A549 (cell line): ENCODE data around the gene KCND3. TPM values are rescaled to one million over a fixed set of nuclear protein-coding genes. Genes with fewer than 3 reads are reported as not detected.

ENCODE experiments used
- ATAC-seq, 2 experiments: fragments of 200-7000 bp in 1 of 2; fragments of >200 bp in 1 of 2; cut with Nextera tagmentation in 1 of 2; cut with Tn5 transposase in 1 of 2; 3 replicates each; pipeline versions ENCODE4 v1.8.0 to v1.9.1; 2018 to 2020; ENCODE audit warnings: mild to moderate bottlenecking in 1 of 2, moderate library complexity in 1 of 2
- CTCF ChIA-PET: fragments of 300-600 bp; sonication (Branson Sonifier 250); formaldehyde crosslinking; extraction: SDS; loops from one replicate; lab custom pipeline; 2021; ENCODE audit warnings: antibody characterized with exemption, inconsistent platforms; lab: Yijun Ruan, JAX
- POLR2A ChIA-PET: fragments of 350-600 bp; formaldehyde crosslinking; extraction: SDS; loops from one replicate; lab custom pipeline; 2021; ENCODE audit warnings: antibody characterized with exemption, inconsistent platforms; lab: Yijun Ruan, JAX
- DNase-seq, 2 experiments: peaks; one replicate each; pipeline versions ENCODE4 v3.0.0 to v3.0.0-alpha.2; 2011 to 2016; ENCODE audit warnings: low read depth in 1 of 2, low spot score in 1 of 2
- FAIRE-seq: peaks from 2 replicates; lab custom pipeline; 2011; peaks lifted over from hg19 to GRCh38; lab: Jason Lieb, UNC
- H3K27ac ChIP-seq, 2 experiments: fragments of >200 bp; sonication (Bioruptor Twin); formaldehyde crosslinking; 3 replicates each; pipeline ENCODE4 v1.5.1; 2016 to 2017
- H3K4me1 ChIP-seq: fragments of >200 bp; sonication (Bioruptor Twin); formaldehyde crosslinking; 3 replicates; pipeline ENCODE4 v1.6.1; 2016
- H3K4me2 ChIP-seq: fragments of >200 bp; sonication (Bioruptor Twin); formaldehyde crosslinking; 3 replicates; pipeline ENCODE4 v1.6.1; 2016
- H3K4me3 ChIP-seq: fragments of >200 bp; sonication (Bioruptor Twin); formaldehyde crosslinking; 3 replicates; pipeline ENCODE4 v1.5.1; 2016
- H3K9me3 ChIP-seq: fragments of >200 bp; sonication (Bioruptor Twin); formaldehyde crosslinking; 3 replicates; pipeline ENCODE4 v1.6.1; 2016
- BHLHE40 ChIP-seq: IDR thresholded peaks from 2 replicates; pipeline ENCODE4 v1.6.1; 2012; ENCODE audit warnings: low read depth, low read length, inconsistent platforms
- CBX8 ChIP-seq: fragments of 200-600 bp; sonication (generic); IDR thresholded peaks from 2 replicates; pipeline ENCODE4 v1.6.1; 2016
- EP300 ChIP-seq, 2 experiments: fragments of >200 bp; sonication (Bioruptor Twin); formaldehyde crosslinking; IDR thresholded peaks; 2 replicates in 1 of 2; 3 replicates in 1 of 2; pipeline ENCODE4 v1.6.1; 2016 to 2017
- ESRRA ChIP-seq: fragments of 150-350 bp; IDR thresholded peaks from 2 replicates; pipeline ENCODE4 v1.6.1; 2014; ENCODE audit warnings: mild to moderate bottlenecking, low read length, borderline replicate concordance
- FOSB ChIP-seq: fragments of 250-450 bp; sonication (Bioruptor Pico); IDR thresholded peaks from 2 replicates; pipeline ENCODE4 v1.5.0; 2020; ENCODE audit warnings: mild to moderate bottlenecking, moderate library complexity
- GATA3 ChIP-seq: IDR thresholded peaks from 2 replicates; pipeline ENCODE4 v1.6.1; 2012; ENCODE audit warnings: borderline replicate concordance
- HDAC2 ChIP-seq: fragments of 200-600 bp; sonication (generic); IDR thresholded peaks from 2 replicates; pipeline ENCODE4 v1.6.1; 2016
- HOXA7 ChIP-seq: fragments of 250-450 bp; sonication (Bioruptor Pico); IDR thresholded peaks from 2 replicates; pipeline ENCODE4 v1.5.0; 2020; ENCODE audit warnings: mild to moderate bottlenecking, moderate library complexity
- HOXB13 ChIP-seq: fragments of 250-450 bp; sonication (Bioruptor Pico); IDR thresholded peaks from 2 replicates; pipeline ENCODE4 v1.5.0; 2020; ENCODE audit warnings: low read depth, mild to moderate bottlenecking, moderate library complexity
- HOXB5 ChIP-seq: fragments of 250-450 bp; sonication (Bioruptor Pico); IDR thresholded peaks from 2 replicates; pipeline ENCODE4 v1.5.0; 2020; ENCODE audit warnings: mild to moderate bottlenecking, moderate library complexity
- KDM5A ChIP-seq: fragments of 200-600 bp; sonication (generic); IDR thresholded peaks from 2 replicates; pipeline ENCODE4 v1.6.1; 2016; ENCODE audit warnings: antibody characterized with exemption, mild to moderate bottlenecking
- MAX ChIP-seq: IDR thresholded peaks from 2 replicates; pipeline ENCODE4 v1.6.1; 2012
- MAZ ChIP-seq: fragments of 150-350 bp; IDR thresholded peaks from 2 replicates; pipeline ENCODE4 v1.6.1; 2014; ENCODE audit warnings: antibody characterized with exemption, low read depth, low read length, borderline replicate concordance
- NR3C1 ChIP-seq: fragments of >200 bp; sonication (Bioruptor Twin); formaldehyde crosslinking; IDR thresholded peaks from 3 replicates; pipeline ENCODE4 v1.6.1; 2017
- PBX3 ChIP-seq: IDR thresholded peaks from 2 replicates; pipeline ENCODE4 v1.6.1; 2012
- POLR2AphosphoS2 ChIP-seq: conservative IDR thresholded peaks from 2 replicates; pipeline ENCODE4 v1.6.1; 2012; ENCODE audit warnings: low read length, improper control_type of control experiment, inconsistent platforms
- RARB ChIP-seq: fragments of 250-450 bp; sonication (Bioruptor Pico); IDR thresholded peaks from 2 replicates; pipeline ENCODE4 v1.8.0; 2021; ENCODE audit warnings: mild to moderate bottlenecking, moderate library complexity
- REST ChIP-seq: fragments of 200-600 bp; sonication (generic); IDR thresholded peaks from 2 replicates; pipeline ENCODE4 v1.6.1; 2016; ENCODE audit warnings: antibody characterized with exemption, mild to moderate bottlenecking, moderate library complexity
- RNF2 ChIP-seq: fragments of 200-600 bp; sonication (generic); IDR thresholded peaks from 2 replicates; pipeline ENCODE4 v1.6.1; 2016; ENCODE audit warnings: low read depth, mild to moderate bottlenecking, antibody characterized with exemption, moderate library complexity, borderline replicate concordance
- SREBF2 ChIP-seq: fragments of 450-650 bp; IDR thresholded peaks from 2 replicates; pipeline ENCODE4 v1.6.1; 2014; ENCODE audit warnings: mild to moderate bottlenecking, moderate library complexity
- TP53 ChIP-seq: fragments of 250-450 bp; sonication (Bioruptor Pico); IDR thresholded peaks from 2 replicates; pipeline ENCODE4 v1.5.0; 2021; ENCODE audit warnings: mild to moderate bottlenecking, moderate library complexity
- ZC3H11A ChIP-seq: fragments of 450-650 bp; IDR thresholded peaks from 2 replicates; pipeline ENCODE4 v1.6.1; 2014; ENCODE audit warnings: antibody characterized with exemption, mild to moderate bottlenecking
- ZFP36 ChIP-seq: fragments of 450-650 bp; IDR thresholded peaks from 2 replicates; pipeline ENCODE4 v1.6.1; 2014; ENCODE audit warnings: borderline replicate concordance; ENCODE audit not compliant: partially characterized antibody
- WGBS: methylation state at CpG from one replicate; pipeline ENCODE4 v1.1.6; 2017; ENCODE audit errors: missing lambda C conversion rate; 5-methylcytosine and 5-hydroxymethylcytosine counted together
- polyA plus RNA-seq, 4 experiments: library from polyadenylated mRNA; depleted of rRNA in 3 of 4; stranded (reverse); fragments of >200 nt; fragmentation: RNase III in 1 of 4; extraction: RNeasy Plus Mini Kit Qiagen cat#74134 plus additional on column Dnase treatment in 1 of 4; gene quantifications; 2 replicates in 3 of 4; 3 replicates in 1 of 4; pipeline ENCODE4 v1.2.3, GENCODE V29; 2011 to 2017
- TF ChIP-seq, protein P1 (sequence below): IDR thresholded peaks from 2 replicates; pipeline ENCODE4 v1.6.1; 2012; ENCODE audit warnings: low read depth, borderline replicate concordance
- TF ChIP-seq, protein P2 (sequence below): fragments of >200 bp; sonication (Bioruptor Twin); formaldehyde crosslinking; IDR thresholded peaks from 3 replicates; pipeline ENCODE4 v1.6.1; 2016

KCND3 gene
- polyA plus RNA-seq, 2 of the 4 experiments (the other 2 are of a cell fraction) = not detected

GRCh38 chr1:112007169-112007568 lies 17.7 kb upstream of the KCND3 start:
- no peak overlapping the region for H3K4me3 ChIP-seq
- TF ChIP-seq MAX (no peak), KDM5A (no peak), NR3C1 (no peak), ESRRA (no peak)
- no peak for FAIRE-seq
- ChIA-PET POLR2A (no interaction called here), CTCF (interaction anchor here (0.6 kb wide), 1 partner anchor 384 kb away, joined by 3 read pairs; no protein-coding TSS in a partner anchor)
- DNase-seq = no peak
- no peaks in the 10 kb centered on the region for H3K4me1 ChIP-seq
- H3K27ac ChIP-seq = no peak overlapping the region
- no peaks in the 10 kb centered on the region for H3K9me3 ChIP-seq
- ATAC-seq = no peak
- H3K4me2 ChIP-seq = no peak overlapping the region
- 38% methylated on average over 2 of the region's 2 CpGs for WGBS

DNA sequence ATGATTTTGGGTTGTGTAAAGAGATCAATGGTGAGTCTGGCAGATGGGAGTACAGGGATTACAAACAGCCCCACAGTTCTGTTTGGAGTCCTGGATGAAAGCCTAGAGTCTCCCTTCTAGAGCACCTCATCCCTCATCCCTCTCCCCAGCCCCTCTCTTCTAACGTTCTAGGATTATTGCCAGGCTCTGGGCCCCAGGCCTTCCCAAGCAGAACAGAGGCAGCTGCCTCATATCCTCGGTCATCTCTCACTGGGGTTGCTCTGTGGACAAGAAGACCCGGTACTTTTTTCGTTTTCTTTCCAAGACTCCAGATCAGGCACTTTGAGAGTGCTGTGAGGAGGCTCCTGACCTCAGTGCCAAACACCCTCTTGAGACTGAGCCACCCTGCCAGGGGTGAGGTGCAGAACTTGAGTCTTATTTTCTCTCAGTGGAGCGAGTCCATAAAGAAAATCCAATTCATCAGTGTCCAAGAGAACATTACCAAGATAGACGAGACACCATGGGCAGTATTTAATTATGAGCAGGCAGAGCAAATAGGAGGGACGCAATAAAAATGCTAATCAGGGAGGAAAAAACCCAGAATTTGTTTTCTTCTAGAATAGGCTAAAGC lies 17.1 kb upstream of the KCND3 start:
- H3K27ac ChIP-seq = no peak overlapping the region
- no peaks in the 10 kb centered on the region for H3K4me1 ChIP-seq
- TF ChIP-seq, protein P1, sequence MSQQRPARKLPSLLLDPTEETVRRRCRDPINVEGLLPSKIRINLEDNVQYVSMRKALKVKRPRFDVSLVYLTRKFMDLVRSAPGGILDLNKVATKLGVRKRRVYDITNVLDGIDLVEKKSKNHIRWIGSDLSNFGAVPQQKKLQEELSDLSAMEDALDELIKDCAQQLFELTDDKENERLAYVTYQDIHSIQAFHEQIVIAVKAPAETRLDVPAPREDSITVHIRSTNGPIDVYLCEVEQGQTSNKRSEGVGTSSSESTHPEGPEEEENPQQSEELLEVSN = no peak
- no peak for TF ChIP-seq EP300 (IDR thresholded peaks at IDR 0.05)
- TF ChIP-seq SREBF2 = no peak
- no peak for TF ChIP-seq KDM5A
- TF ChIP-seq, protein P2, sequence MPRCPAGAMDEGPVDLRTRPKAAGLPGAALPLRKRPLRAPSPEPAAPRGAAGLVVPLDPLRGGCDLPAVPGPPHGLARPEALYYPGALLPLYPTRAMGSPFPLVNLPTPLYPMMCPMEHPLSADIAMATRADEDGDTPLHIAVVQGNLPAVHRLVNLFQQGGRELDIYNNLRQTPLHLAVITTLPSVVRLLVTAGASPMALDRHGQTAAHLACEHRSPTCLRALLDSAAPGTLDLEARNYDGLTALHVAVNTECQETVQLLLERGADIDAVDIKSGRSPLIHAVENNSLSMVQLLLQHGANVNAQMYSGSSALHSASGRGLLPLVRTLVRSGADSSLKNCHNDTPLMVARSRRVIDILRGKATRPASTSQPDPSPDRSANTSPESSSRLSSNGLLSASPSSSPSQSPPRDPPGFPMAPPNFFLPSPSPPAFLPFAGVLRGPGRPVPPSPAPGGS = no peak
- no peak for TF ChIP-seq HDAC2
- no peak for TF ChIP-seq TP53 (CRISPR knock-in tag)
- no peak for TF ChIP-seq ZC3H11A
- TF ChIP-seq FOSB (CRISPR knock-in tag) = no peak
- TF ChIP-seq MAZ = no peak
- no peak for TF ChIP-seq POLR2AphosphoS2
- TF ChIP-seq ESRRA = no peak
- no peak for TF ChIP-seq RNF2
- no peak for TF ChIP-seq HOXB13
- no peak for TF ChIP-seq CBX8
- 9% methylated on average over 7 of the region's 7 CpGs for WGBS
- POLR2A ChIA-PET = no interaction called here
- ATAC-seq (no peak), DNase-seq (no peak), FAIRE-seq (no peak)
- H3K4me3 ChIP-seq = no peak overlapping the region
- CTCF ChIA-PET = no interaction called here
- H3K4me2 ChIP-seq = no peak overlapping the region
- H3K9me3 ChIP-seq = no peaks in the 10 kb centered on the region

DNA sequence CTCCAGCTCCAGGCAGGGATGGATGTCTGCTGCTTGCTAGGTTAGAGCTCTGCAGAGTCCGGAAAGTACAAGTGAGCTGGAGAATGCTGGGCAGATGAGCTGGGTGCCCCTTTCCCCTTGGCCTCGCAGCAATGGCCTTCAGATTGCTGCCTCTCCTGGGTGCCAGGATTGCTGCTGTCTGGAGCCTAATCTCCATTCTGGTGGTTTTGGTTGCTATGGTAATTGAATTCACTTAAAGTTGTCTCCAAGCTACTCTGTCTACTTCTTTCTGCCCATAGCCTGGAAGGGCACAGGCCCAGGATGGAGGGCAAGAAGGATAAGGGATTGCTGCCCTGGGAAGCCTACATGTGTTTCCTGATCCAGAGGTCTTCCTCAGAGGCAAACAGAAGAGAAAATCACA lies 14.6 kb upstream of the KCND3 start:
- WGBS = 50% methylated on average over 2 of the region's 2 CpGs
- no peak for TF ChIP-seq ZFP36
- TF ChIP-seq EP300 (IDR thresholded peaks at IDR 0.05) = no peak
- TF ChIP-seq POLR2AphosphoS2 = no peak
- TF ChIP-seq HOXB5 = no peak
- TF ChIP-seq HDAC2 = no peak
- TF ChIP-seq BHLHE40 = no peak
- no peak for TF ChIP-seq REST
- TF ChIP-seq HOXA7 (CRISPR knock-in tag) = no peak
- no peak for TF ChIP-seq PBX3
- TF ChIP-seq CBX8 = no peak
- TF ChIP-seq RARB (CRISPR knock-in tag) = no peak
- no peak for TF ChIP-seq MAZ
- TF ChIP-seq MAX = no peak
- no peak for TF ChIP-seq GATA3
- TF ChIP-seq RNF2 = no peak
- no peak for FAIRE-seq
- ChIA-PET POLR2A (no interaction called here), CTCF (interaction anchor here (1.3 kb wide), 1 partner anchor 12 kb away, joined by 3 read pairs; no protein-coding TSS in a partner anchor)
- Histone ChIP-seq H3K27ac (no peak overlapping the region), H3K4me1 (no peaks in the 10 kb centered on the region), H3K4me3 (no peak overlapping the region), H3K9me3 (no peaks in the 10 kb centered on the region), H3K4me2 (no peak overlapping the region)
- no peak for ATAC-seq
- DNase-seq = no peak
